Osteocyte (in vitro differentiated cells): ENCODE results near the gene SND1. TPM values are rescaled to one million over a fixed set of nuclear protein-coding genes. Genes with fewer than 3 reads are reported as not detected.

Source experiments
- DNase-seq: peaks from one replicate; pipeline ENCODE4 v3.0.0; 2021; ENCODE audit warnings: mixed read lengths; ENCODE audit not compliant: unreplicated experiment; ENCODE audit errors: extremely low spot score
- H3K27ac Mint-ChIP-seq: one replicate; pipeline ENCODE4 v1.8.0; 2021; ENCODE audit warnings: mild to moderate bottlenecking, mixed read lengths; ENCODE audit not compliant: unreplicated experiment
- H3K27me3 Mint-ChIP-seq: one replicate; pipeline ENCODE4 v1.8.0; 2021; ENCODE audit warnings: mixed read lengths; ENCODE audit not compliant: unreplicated experiment
- H3K36me3 Mint-ChIP-seq: one replicate; pipeline ENCODE4 v1.8.0; 2021; ENCODE audit warnings: mixed read lengths; ENCODE audit not compliant: unreplicated experiment
- H3K4me1 Mint-ChIP-seq: one replicate; pipeline ENCODE4 v1.8.0; 2021; ENCODE audit warnings: mixed read lengths; ENCODE audit not compliant: unreplicated experiment
- H3K4me3 Mint-ChIP-seq: one replicate; pipeline ENCODE4 v1.8.0; 2021; ENCODE audit warnings: mild to moderate bottlenecking, moderate library complexity, mixed read lengths; ENCODE audit not compliant: unreplicated experiment
- H3K9me3 Mint-ChIP-seq: one replicate; pipeline ENCODE4 v1.8.0; 2021; ENCODE audit warnings: mixed read lengths; ENCODE audit not compliant: unreplicated experiment
- CTCF ChIP-seq: fragments of 200-600 bp; sonication (generic); IDR thresholded peaks from 2 replicates; pipeline ENCODE4 v1.5.0; 2021; ENCODE audit warnings: antibody characterized with exemption, mild to moderate bottlenecking, moderate library complexity
- total RNA-seq: library from RNA; stranded (reverse); gene quantifications from 2 replicates; pipeline ENCODE4 v1.2.1, GENCODE V29; 2021

The SND1 gene
- total RNA-seq, 1 donor from 2014 or later: 229 TPM

- Mint-ChIP-seq H3K4me1 (peaks cover 13% of the 10 kb centered on the region), H3K27ac (no peak overlapping the region), H3K9me3 (no peaks in the 10 kb centered on the region), H3K4me3 (no peak overlapping the region), H3K36me3 (peaks cover 4% of the 10 kb centered on the region), H3K27me3 (no peaks in the 10 kb centered on the region)
- TF ChIP-seq CTCF: no peak
- no peak for DNase-seq
Observed at GRCh38 chr7:128065872-128066271, 413.9 kb downstream of the SND1 start.

GRCh38 chr7:128066395-128066794 lies 414.4 kb downstream of the SND1 start:
- H3K4me3 Mint-ChIP-seq: no peak overlapping the region
- no peak for DNase-seq

GRCh38 chr7:128066858-128067257 lies 414.9 kb downstream of the SND1 start:
- no peak overlapping the region for H3K27ac Mint-ChIP-seq
- H3K9me3 Mint-ChIP-seq: no peaks in the 10 kb centered on the region
- H3K4me3 Mint-ChIP-seq: no peak overlapping the region
- TF ChIP-seq CTCF: peak; percentile 21
- H3K4me1 Mint-ChIP-seq: peaks cover 13% of the 10 kb centered on the region
- no peaks in the 10 kb centered on the region for H3K27me3 Mint-ChIP-seq
- DNase-seq: no peak
- H3K36me3 Mint-ChIP-seq: peaks cover 4% of the 10 kb centered on the region

More at GRCh38 chr7:128066395-128066794, 414.4 kb downstream of the SND1 start:
- peaks cover 4% of the 10 kb centered on the region for H3K36me3 Mint-ChIP-seq
- no peak overlapping the region for H3K27ac Mint-ChIP-seq
- peaks cover 13% of the 10 kb centered on the region for H3K4me1 Mint-ChIP-seq
- H3K27me3 Mint-ChIP-seq: no peaks in the 10 kb centered on the region
- no peaks in the 10 kb centered on the region for H3K9me3 Mint-ChIP-seq
- no peak for TF ChIP-seq CTCF

GRCh38 chr7:128067983-128068382 lies 416.0 kb downstream of the SND1 start:
- Mint-ChIP-seq H3K36me3 (peaks cover 4% of the 10 kb centered on the region), H3K4me3 (no peak overlapping the region), H3K27me3 (no peaks in the 10 kb centered on the region), H3K9me3 (no peaks in the 10 kb centered on the region), H3K4me1 (peaks cover 13% of the 10 kb centered on the region), H3K27ac (no peak overlapping the region)
- no peak for TF ChIP-seq CTCF
- DNase-seq: no peak

GRCh38 chr7:128068785-128069184 lies 416.8 kb downstream of the SND1 start:
- Mint-ChIP-seq H3K36me3 (peaks cover 4% of the 10 kb centered on the region), H3K4me1 (peaks cover 13% of the 10 kb centered on the region), H3K27me3 (no peaks in the 10 kb centered on the region), H3K4me3 (no peak overlapping the region), H3K9me3 (no peaks in the 10 kb centered on the region), H3K27ac (no peak overlapping the region)
- DNase-seq: no peak
- TF ChIP-seq CTCF: no peak
